Trophoblast cell (in vitro differentiated cells and primary cell): Measurements from ENCODE around the gene MED20.

Experiments used
- DNase-seq, 2 donors: peaks; one replicate each; pipeline ENCODE4 v3.0.0-alpha.2; 2016
- H2AFZ ChIP-seq: 2 replicates; pipeline ENCODE4 v1.6.1; 2013; ENCODE audit warnings: low read length, moderate library complexity, mild to moderate bottlenecking; ENCODE audit not compliant: insufficient read depth, poor library complexity
- H2AK5ac ChIP-seq: 2 replicates; pipeline ENCODE4 v1.6.1; 2013; ENCODE audit warnings: mild to moderate bottlenecking, low read length
- H2BK120ac ChIP-seq: 2 replicates; pipeline ENCODE4 v1.6.1; 2013; ENCODE audit warnings: low read length, mild to moderate bottlenecking, moderate library complexity; ENCODE audit not compliant: insufficient read depth, poor library complexity
- H2BK12ac ChIP-seq: 2 replicates; pipeline ENCODE4 v1.6.1; 2013; ENCODE audit warnings: mild to moderate bottlenecking, low read length, moderate library complexity
- H2BK5ac ChIP-seq: 2 replicates; pipeline ENCODE4 v1.6.1; 2013; ENCODE audit warnings: low read length, low read depth, moderate library complexity, mild to moderate bottlenecking; ENCODE audit not compliant: poor library complexity
- H3K14ac ChIP-seq: 2 replicates; pipeline ENCODE4 v1.6.1; 2013; ENCODE audit warnings: mild to moderate bottlenecking, low read length
- H3K18ac ChIP-seq: 2 replicates; pipeline ENCODE4 v1.6.1; 2013; ENCODE audit warnings: mild to moderate bottlenecking, low read length
- H3K23ac ChIP-seq: 2 replicates; pipeline ENCODE4 v1.6.1; 2013; ENCODE audit warnings: low read length
- H3K27ac ChIP-seq: 2 replicates; pipeline ENCODE4 v1.5.1; 2013; ENCODE audit warnings: low read depth, mild to moderate bottlenecking, inconsistent platforms, low read length, moderate library complexity
- H3K27me3 ChIP-seq: 2 replicates; pipeline ENCODE4 v1.6.1; 2013; ENCODE audit warnings: inconsistent platforms, mild to moderate bottlenecking, low read length, moderate library complexity; ENCODE audit not compliant: insufficient read depth
- H3K36me3 ChIP-seq, 2 experiments: 1 replicate in 1 of 2; 2 replicates in 1 of 2; pipeline ENCODE4 v1.6.1; 2013; ENCODE audit warnings: low read length in 2 of 2, mild to moderate bottlenecking in 2 of 2, moderate library complexity in 1 of 2; ENCODE audit not compliant: insufficient read depth in 2 of 2, control insufficient read depth in 1 of 2
- H3K4ac ChIP-seq: 2 replicates; pipeline ENCODE4 v1.6.1; 2013; ENCODE audit warnings: low read depth, mild to moderate bottlenecking, low read length, moderate library complexity
- H3K4me1 ChIP-seq, 2 experiments: 1 replicate in 1 of 2; 2 replicates in 1 of 2; pipeline ENCODE4 v1.6.1; 2013; ENCODE audit warnings: low read length in 2 of 2, mild to moderate bottlenecking in 2 of 2, moderate library complexity in 1 of 2; ENCODE audit not compliant: insufficient read depth in 2 of 2, control insufficient read depth in 1 of 2
- H3K4me2 ChIP-seq: 2 replicates; pipeline ENCODE4 v1.6.1; 2013; ENCODE audit warnings: inconsistent platforms, mild to moderate bottlenecking, low read length, moderate library complexity
- H3K4me3 ChIP-seq: 2 replicates; pipeline ENCODE4 v1.5.1; 2013; ENCODE audit warnings: mild to moderate bottlenecking, low read depth, low read length, inconsistent platforms
- H3K79me1 ChIP-seq: one replicate; pipeline ENCODE4 v1.6.1; 2013; ENCODE audit warnings: low read length
- H3K79me2 ChIP-seq: 2 replicates; pipeline ENCODE4 v1.6.1; 2013; ENCODE audit warnings: low read length, mild to moderate bottlenecking; ENCODE audit not compliant: control insufficient read depth, insufficient read depth, poor library complexity
- H3K9ac ChIP-seq: 2 replicates; pipeline ENCODE4 v1.6.1; 2013; ENCODE audit warnings: mild to moderate bottlenecking, low read length
- H3K9me3 ChIP-seq: 2 replicates; pipeline ENCODE4 v1.6.1; 2013; ENCODE audit warnings: low read depth, mild to moderate bottlenecking, control low read depth, inconsistent platforms, low read length; ENCODE audit not compliant: insufficient read depth
- H4K12ac ChIP-seq: 2 replicates; pipeline ENCODE4 v1.6.1; 2013; ENCODE audit warnings: low read depth, mild to moderate bottlenecking, low read length, moderate library complexity
- H4K8ac ChIP-seq: 2 replicates; pipeline ENCODE4 v1.6.1; 2013; ENCODE audit warnings: low read depth, mild to moderate bottlenecking, low read length, moderate library complexity
- H4K91ac ChIP-seq: one replicate; pipeline ENCODE4 v1.6.1; 2013; ENCODE audit warnings: low read depth, mild to moderate bottlenecking, low read length, moderate library complexity
- WGBS: extraction: QIAGEN DNeasy Blood & Tissue Kit; methylation state at CpG from one replicate; pipeline ENCODE4 v1.1.7; 2013; ENCODE audit warnings: missing lambda C conversion rate; ENCODE audit not compliant: insufficient read length, insufficient coverage; ENCODE audit errors: extremely low coverage; 5-methylcytosine and 5-hydroxymethylcytosine counted together

MED20 gene

GRCh38 chr6:41934278-41935192 is 13.6 kb upstream of the MED20 start:
- Histone ChIP-seq H3K79me1 (peaks cover 2% of the 10 kb centered on the region), H4K91ac (no peak overlapping the region), H3K9me3 (no peaks in the 10 kb centered on the region), H3K4me1 (peaks cover 14 to 23% of the 10 kb centered on the region in 2 experiments), H3K14ac (no peak overlapping the region), H4K12ac (no peak overlapping the region), H3K9ac (no peak overlapping the region), H3K36me3 (peaks cover 51 to 72% of the 10 kb centered on the region in 2 experiments), H3K4me2 (no peak overlapping the region), H3K79me2 (peaks cover 3% of the 10 kb centered on the region), H3K4me3 (no peak overlapping the region), H2BK12ac (no peak overlapping the region), H4K8ac (no peak overlapping the region), H3K27ac (no peak overlapping the region), H2AK5ac (no peak overlapping the region), H3K4ac (no peak overlapping the region), H2AFZ (no peak overlapping the region), H3K18ac (no peak overlapping the region), H3K23ac (no peak overlapping the region), H2BK5ac (no peak overlapping the region), H2BK120ac (no peak overlapping the region), H3K27me3 (no peaks in the 10 kb centered on the region)
- DNase-seq, result no peak
- WGBS, result no CpG with 5 or more reads among the region's 7 CpGs

DNA sequence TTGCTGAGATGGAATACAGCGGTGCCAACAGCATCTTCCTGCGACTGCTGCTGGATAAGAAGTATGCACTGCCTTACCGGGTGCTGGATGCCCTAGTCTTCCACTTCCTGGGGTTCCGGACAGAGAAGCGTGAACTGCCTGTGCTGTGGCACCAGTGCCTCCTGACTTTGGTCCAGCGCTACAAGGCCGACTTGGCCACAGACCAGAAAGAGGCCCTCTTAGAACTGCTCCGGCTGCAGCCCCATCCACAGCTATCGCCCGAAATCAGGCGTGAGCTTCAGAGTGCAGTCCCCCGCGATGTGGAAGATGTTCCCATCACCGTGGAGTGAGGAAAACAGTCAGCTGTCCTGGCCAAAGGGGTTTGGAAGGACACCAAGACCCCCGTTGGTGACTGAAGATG is 11.4 kb upstream of the MED20 start:
- peaks cover 2% of the 10 kb centered on the region for H3K79me1 ChIP-seq
- no peaks in the 10 kb centered on the region for H3K79me2 ChIP-seq
- H3K9ac ChIP-seq, result no peak overlapping the region
- no peak overlapping the region for H3K4me2 ChIP-seq
- no peaks in the 10 kb centered on the region for H3K9me3 ChIP-seq
- no peak overlapping the region for H3K4me3 ChIP-seq
- no peak overlapping the region for H3K27ac ChIP-seq
- no peak overlapping the region for H4K12ac ChIP-seq
- no peak overlapping the region for H2BK120ac ChIP-seq
- H2AK5ac ChIP-seq, result no peak overlapping the region
- H3K14ac ChIP-seq, result no peak overlapping the region
- H3K4ac ChIP-seq, result no peak overlapping the region
- H2BK12ac ChIP-seq, result no peak overlapping the region
- peaks cover 57 to 82% of the 10 kb centered on the region in 2 experiments for H3K36me3 ChIP-seq
- no peaks in the 10 kb centered on the region for H3K27me3 ChIP-seq
- H2BK5ac ChIP-seq, result no peak overlapping the region
- H4K91ac ChIP-seq, result no peak overlapping the region
- no peak for DNase-seq
- peaks cover 3 to 14% of the 10 kb centered on the region in 2 experiments for H3K4me1 ChIP-seq
- no peak overlapping the region for H4K8ac ChIP-seq
- no peak overlapping the region for H3K23ac ChIP-seq
- no peak overlapping the region for H2AFZ ChIP-seq
- no CpG with 5 or more reads among the region's 15 CpGs for WGBS
- H3K18ac ChIP-seq, result no peak overlapping the region

DNA sequence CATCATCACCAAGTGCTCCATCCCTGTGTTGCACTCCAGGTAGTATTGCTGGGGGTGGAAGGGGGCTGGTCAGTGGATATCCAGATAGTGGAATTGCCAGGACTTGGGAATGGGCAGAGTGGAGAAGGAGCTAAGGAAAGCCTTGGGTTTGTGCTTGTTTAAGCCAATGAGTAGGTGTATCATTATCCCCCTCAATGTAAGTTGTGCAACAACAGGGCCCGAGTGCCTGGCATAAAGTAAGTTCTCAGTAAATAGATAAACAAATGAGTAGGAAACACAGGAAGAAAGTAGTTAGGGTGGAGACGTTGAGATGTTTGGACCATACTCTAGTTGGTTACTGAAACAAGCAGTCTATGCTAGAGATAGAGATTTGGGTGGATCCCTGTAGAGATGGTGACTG is 10.9 kb upstream of the MED20 start:
- H2BK5ac ChIP-seq, result no peak overlapping the region
- H3K36me3 ChIP-seq, result peaks cover 58 to 82% of the 10 kb centered on the region in 2 experiments
- H3K79me2 ChIP-seq, result no peaks in the 10 kb centered on the region
- no peak for DNase-seq
- H4K8ac ChIP-seq, result no peak overlapping the region
- no peak overlapping the region for H4K12ac ChIP-seq
- no peaks in the 10 kb centered on the region for H3K27me3 ChIP-seq
- no peak overlapping the region for H2AFZ ChIP-seq
- no peaks in the 10 kb centered on the region for H3K9me3 ChIP-seq
- no peak overlapping the region for H3K4me2 ChIP-seq
- H3K4ac ChIP-seq, result no peak overlapping the region
- no peak overlapping the region for H2BK120ac ChIP-seq
- H3K4me3 ChIP-seq, result no peak overlapping the region
- H4K91ac ChIP-seq, result no peak overlapping the region
- peaks cover 3 to 14% of the 10 kb centered on the region in 2 experiments for H3K4me1 ChIP-seq
- no CpG with 5 or more reads among the region's 2 CpGs for WGBS
- H3K14ac ChIP-seq, result no peak overlapping the region
- peaks cover 2% of the 10 kb centered on the region for H3K79me1 ChIP-seq
- no peak overlapping the region for H2AK5ac ChIP-seq
- H3K23ac ChIP-seq, result no peak overlapping the region
- H3K18ac ChIP-seq, result no peak overlapping the region
- no peak overlapping the region for H3K9ac ChIP-seq
- no peak overlapping the region for H2BK12ac ChIP-seq
- H3K27ac ChIP-seq, result no peak overlapping the region

GRCh38 chr6:41929924-41930323 is 9.0 kb upstream of the MED20 start:
- no CpG with 5 or more reads among the region's 6 CpGs for WGBS
- Histone ChIP-seq H3K4me2 (no peak overlapping the region), H4K8ac (no peak overlapping the region)

More at GRCh38 chr6:41929924-41930323, 9.0 kb upstream of the MED20 start:
- Histone ChIP-seq H4K12ac (no peak overlapping the region), H3K4me1 (peaks cover 0 to 3% of the 10 kb centered on the region in 2 experiments), H3K79me2 (no peaks in the 10 kb centered on the region), H4K91ac (no peak overlapping the region), H2BK120ac (no peak overlapping the region), H2AFZ (no peak overlapping the region), H3K4me3 (no peak overlapping the region), H3K27ac (no peak overlapping the region), H3K36me3 (peaks cover 47 to 75% of the 10 kb centered on the region in 2 experiments), H3K18ac (no peak overlapping the region), H3K4ac (no peak overlapping the region), H3K23ac (no peak overlapping the region), H3K79me1 (no peaks in the 10 kb centered on the region), H3K9me3 (no peaks in the 10 kb centered on the region), H2BK12ac (no peak overlapping the region), H3K27me3 (no peaks in the 10 kb centered on the region), H3K14ac (no peak overlapping the region), H3K9ac (no peak overlapping the region), H2BK5ac (no peak overlapping the region), H2AK5ac (no peak overlapping the region)
- DNase-seq, result no peak
